NCI-H2227 (cell line): ENCODE measurements around the gene ERFL.
"Not testable (repeated sequence)": the region's sequence is repeated elsewhere in the genome, so short reads cannot be mapped to it uniquely, and the experiment has no call there.

Experiments
- DNase-seq: peaks from one replicate; lab custom pipeline; 2025; ENCODE audit not compliant: unreplicated experiment; lab: John Stamatoyannopoulos, UW

Gene ERFL

DNA sequence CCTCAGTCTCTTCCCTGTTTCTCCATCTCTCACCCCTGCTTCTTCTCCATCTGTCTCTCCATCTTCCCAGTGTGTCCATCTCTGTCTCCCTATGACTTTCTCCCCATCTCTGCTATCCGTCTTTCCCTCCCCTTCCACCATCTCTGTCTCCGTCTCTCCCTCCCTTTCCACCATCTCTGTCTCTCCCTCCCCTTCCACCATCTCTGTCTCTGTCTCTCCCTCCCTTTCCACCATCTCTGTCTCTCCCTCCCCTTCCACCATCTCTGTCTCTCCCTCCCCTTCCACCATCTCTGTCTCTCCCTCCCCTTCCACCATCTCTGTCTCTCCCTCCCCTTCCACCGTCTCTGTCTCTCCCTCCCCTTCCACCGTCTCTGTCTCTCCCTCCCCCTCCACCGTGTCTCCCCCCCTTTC, 13.8 kb downstream of the ERFL start:
- DNase-seq: not testable (repeated sequence)

DNA sequence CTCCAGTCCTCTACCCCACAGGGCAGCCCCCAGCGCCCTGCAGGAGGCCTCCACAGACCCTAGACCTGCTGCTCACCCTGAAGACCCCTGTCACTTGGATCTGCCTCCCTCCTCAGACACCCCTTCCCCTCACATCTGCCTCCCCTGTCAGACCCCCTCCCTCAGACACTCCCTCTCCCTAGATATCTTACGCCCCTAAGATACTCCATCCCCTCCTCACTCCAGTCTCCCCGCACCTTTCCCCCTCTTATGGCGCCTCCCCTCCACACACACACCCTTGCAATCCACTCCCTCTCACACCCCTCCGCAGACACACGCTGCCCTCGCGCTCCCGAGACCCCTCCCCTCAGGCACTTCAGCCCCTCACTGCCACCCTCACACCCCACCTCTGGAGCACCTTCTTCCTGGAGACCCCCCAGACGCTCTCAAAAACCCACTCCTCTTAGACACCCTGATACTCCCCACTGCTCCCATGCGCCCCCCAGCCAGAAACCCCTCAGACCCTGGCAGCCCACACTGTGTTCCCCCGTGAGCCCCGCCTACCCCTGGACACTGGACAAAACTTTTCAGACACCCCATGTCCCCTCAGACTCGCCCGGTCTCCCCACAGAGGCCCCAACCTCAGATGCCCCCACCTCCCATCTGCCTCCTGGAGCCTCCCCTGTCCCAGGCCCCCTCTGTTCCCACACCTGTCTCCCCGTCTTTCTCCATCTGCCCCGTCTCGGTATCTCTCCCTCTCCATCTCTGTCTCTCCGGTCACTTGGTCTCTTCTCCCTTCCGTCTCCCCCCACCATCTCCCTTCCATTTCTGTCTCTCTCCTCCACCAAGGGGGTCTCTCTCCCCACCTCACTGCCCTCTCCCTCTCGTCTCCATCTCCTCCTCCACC, 14.5 kb downstream of the ERFL start:
- DNase-seq: no peak

DNA sequence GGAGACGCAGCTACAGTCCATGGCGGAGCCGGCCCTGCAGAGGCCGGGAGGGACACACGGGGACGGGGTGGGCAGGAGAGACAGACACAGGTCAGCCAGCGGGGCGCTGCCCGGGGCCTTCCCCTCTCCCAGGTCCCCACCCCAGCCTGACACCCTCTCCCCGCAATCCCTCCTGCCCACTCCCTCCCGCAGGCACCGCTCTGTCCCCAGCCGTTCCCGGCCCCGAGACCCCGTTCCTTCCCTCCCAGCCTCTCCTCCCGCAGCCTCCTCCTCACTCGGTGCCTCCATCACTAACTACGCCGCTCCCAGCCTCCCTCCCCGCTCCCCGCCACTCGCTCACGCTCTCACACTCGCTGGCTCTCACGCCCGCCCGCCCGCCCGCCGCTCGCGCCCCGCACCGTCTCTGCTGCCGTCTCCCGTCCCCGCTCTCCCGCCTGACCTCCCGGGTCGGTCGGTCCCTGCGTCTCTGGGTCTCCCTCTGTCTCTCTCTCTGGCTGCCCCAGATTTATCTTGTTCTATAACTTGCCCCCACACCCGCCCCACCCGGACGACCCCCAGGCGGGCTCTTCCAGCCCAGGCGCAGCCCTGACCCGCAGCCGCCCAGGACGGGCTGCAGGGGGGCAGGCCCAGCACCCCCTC, 15.2 kb downstream of the ERFL start:
- DNase-seq: peak; percentile 44

DNA sequence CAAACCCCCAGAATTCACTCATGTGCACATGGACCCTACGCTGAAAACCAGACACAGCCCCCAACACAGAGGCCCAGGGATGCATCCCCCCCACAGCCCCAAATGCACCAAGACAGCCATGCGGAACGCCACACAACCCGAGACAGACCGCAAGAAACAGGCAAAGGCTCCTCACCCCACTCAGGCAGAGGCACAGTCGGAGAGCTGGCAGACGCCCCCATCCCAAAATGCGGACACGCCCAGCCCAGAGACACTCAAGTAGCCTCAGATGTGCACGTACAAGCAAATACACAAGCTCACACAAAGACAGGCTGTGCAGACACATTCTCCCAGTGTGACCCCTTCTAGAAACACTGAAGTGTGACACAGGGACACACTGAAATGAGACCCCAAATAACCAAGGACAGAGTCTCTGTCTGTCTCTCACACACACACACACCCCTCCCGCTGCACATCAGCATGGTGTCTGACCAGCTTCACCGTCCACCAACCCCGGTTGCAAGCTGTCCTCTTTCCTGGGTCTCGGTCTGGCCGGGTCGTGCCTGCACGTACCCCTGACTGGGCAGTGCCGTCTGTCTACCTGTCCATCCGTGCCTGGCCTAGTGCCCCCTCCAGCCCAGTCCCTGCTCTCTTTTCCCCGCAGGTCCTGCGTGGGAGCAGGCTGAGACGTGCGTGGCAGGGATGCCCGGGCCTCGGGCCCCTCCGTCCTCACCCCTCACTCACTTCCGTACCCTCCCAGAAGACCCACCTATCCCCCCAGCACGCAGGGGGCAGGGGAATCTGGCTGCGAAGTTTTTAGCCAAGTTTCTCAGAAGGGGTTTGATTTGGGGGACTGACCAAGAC, 16.1 kb downstream of the ERFL start:
- no peak for DNase-seq

DNA sequence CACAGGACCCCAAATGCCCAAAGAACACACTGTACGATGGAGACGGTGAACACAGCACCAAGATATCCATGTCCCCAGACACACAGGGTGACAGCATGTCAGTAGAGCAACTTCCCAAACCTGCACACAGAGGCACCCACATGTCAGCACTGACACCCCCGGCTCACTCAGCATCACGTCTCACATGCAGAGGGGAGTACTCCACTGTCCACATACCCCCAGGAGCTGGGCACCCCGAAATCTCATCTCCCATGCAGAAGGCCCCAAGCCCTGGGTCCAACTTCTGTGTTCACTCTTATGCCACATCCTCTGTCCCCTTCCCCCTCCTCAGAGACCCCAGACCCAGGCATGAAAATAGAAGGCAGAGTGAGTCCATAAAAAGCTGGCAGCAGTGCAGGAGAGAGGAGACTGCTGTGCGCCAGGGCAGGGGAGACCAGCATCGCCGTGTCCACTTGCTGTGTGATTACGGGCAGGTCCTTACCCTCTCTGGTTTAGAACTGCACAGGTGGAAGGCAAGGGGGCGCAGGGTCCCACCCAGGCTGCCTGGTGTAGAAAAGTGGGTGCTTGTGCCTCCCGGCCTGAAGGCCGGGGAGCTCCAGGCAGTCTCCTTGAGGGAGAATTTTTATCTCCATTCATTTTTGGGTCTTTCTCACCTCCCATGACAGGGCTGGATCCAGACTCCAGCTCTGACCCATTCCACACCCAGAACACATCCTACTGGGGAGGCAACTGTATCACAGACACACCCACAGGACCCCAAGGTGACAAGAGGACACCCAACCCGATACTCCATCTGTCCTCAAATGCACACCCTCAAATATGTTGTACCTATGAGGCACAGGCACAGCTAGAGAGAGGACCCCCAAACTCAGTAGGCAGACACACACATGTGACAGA, 17.0 kb downstream of the ERFL start:
- DNase-seq: no peak

DNA sequence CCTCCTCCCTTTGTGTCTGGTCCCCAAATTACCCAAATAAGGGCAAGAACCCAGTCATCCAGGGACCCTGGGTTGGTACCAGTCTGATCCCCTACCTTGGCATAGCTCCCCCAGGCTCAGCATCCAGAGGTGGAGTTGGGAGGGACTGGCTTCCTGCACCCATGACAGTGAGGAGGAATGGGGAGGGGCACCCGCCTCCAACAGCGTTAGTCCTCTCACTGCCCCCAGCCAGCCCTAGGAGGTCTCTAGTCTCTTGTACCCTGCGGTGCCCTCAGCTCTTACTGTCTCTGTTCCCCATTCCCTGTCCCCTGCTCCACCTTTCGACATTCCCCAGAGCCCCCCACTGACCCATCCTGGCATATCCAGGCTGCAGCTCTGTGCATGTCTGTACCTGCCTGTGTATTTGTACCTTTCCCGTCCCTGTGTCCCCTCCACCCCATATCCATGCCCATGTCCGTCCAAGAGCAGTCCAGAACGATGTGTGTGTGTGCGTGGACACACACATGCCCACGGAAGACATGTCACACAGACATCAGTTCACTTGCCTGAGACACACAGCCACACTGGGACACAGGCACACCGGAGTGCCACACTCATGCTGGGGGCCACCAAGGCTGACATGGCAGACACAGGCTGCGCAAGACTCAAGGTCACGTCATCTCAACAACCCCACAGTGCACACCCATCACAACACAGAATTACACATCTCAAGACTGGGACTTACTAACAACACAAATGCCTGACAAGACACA, 17.8 kb downstream of the ERFL start:
- no peak for DNase-seq

DNA sequence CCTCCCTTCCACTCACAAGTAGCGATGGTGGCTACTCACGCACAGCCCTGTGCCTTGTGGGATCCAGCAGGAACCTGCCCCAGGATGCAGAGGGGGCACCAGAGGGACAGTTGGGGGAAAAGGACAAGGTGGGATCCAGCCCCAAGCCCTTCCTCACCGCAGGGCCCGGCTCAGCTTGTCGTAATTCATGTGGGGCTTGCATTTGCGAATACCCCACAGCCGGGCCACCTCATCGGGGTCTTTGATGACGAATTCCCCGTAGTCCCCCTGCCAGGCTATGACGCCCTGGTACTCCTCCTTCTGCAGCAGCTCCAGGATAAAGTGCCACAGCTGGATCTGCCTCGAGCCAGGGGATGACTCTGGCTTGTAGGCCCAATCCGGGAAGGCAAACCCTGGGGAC, 18.5 kb downstream of the ERFL start:
- no peak for DNase-seq

DNA sequence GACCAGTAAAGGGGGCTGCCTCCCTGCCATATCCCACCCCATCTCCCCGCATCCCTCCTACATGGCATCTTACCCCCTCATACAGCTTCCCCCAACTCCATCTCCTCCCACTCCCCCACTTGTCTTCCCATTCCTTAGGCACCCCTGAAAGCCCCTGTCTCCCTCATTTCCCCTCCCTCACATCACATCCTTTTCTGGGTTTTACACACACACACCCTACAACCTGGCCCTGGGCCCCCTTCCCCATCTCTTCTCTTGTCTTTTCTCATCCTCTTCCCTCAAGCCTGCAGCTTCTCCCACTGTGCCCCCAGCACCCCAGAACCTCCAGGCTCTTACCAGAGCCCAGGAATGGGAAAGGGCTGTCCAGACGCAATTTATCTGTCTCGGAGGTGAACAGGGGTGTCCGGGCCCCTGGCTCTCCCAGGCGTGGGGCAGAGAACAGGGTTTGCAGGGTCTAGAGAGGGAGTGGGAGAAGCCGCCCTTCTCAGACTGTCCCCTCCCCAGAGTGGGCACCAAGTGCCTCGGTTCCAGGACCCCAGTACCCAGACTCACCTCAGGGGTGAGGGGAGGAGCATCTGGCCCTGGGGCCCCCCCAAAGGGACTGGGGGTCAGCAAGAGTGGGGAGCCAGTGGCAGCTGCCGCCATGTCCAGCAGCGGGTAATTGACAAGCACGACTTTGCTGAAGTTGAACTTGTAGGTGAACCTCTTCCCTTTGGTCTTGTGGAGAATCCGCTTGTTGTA, 19.4 kb downstream of the ERFL start:
- DNase-seq: no peak

DNA sequence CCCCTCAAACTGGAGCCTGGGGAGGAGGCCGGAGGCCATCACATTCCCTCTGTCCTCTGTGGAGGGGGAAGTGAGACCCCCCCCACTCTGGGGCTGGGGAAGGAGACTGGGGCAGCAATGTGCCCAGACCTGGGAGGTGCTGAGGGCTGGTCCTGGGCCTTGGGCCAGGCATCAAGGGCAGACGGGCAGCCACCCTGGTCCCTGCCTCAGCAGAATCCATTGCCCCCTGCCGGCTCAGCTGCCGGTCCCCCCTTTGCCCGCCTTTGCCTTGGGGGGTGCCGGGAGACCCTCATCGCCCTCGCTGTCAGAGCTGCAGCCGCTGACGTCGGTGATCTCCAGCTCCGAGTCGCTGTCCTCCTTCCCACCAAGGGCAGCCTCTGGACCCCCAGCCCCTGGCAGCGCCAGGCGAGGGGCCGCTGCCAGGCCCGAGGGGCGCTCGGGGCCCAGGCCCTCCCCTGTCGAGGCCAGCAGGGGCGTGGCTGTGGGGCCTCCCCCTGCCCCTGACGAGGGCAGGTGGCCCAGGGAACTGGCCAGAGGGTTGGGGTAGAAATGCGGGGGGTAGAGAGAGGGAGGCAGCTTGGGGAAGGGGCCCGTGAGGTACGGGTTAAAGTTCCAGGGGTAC, 20.1 kb downstream of the ERFL start:
- DNase-seq: no peak

DNA sequence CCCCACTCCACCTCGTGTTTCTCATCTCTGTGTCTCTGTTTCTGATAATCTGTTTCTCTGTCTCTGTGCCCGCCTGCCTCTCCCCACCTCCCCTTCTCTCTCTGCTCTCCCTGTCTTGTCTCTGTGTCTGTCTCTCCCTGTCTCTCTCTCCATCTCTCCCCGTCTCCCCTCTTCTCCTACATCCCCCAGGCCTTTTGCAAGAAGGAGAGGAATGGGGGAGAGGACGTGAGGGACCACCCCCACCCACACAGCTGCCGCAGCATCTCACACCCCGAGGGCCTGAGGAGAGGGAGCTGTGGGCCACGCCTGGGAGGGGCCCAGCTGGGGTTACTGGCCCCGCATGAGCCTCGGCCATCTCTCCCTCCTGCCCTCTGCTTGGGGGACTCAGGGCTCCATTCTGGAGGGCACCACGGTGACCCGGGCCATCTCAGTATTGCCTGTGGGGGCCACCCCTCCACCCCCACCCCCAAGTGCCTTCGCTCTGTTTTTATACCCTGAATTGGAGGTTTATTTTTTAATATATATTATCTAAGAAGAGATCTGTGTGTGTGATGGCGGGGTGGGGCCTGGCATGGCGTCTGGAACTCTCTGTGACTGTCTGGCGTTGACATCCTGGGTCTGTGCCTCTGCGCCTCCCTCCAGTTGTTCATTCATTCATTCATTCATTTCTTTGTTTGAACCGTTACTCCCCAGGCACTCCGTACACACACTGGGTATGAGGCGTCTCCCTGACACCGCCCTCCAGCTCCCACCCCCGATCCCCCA, 21.2 kb downstream of the ERFL start:
- DNase-seq: no peak

DNA sequence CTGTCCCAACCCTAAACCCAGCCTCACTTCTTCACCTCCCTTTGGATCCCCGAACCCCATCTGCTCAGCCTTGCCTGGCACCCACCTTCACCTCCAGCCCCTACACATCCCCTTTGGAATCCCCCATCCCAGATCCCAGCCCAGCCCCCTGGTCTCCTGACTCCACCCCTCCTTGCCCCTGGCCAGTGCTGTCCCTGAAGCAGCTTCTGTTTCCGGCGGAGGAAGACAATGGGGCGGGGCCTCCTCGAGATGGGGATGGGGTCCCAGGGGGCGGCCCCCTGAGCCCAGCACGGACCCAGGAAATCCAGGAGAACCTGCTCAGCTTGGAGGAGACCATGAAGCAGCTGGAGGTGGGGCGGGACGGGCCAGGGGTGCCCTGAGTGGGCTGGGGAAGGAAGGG, 22.0 kb downstream of the ERFL start:
- DNase-seq: no peak

DNA sequence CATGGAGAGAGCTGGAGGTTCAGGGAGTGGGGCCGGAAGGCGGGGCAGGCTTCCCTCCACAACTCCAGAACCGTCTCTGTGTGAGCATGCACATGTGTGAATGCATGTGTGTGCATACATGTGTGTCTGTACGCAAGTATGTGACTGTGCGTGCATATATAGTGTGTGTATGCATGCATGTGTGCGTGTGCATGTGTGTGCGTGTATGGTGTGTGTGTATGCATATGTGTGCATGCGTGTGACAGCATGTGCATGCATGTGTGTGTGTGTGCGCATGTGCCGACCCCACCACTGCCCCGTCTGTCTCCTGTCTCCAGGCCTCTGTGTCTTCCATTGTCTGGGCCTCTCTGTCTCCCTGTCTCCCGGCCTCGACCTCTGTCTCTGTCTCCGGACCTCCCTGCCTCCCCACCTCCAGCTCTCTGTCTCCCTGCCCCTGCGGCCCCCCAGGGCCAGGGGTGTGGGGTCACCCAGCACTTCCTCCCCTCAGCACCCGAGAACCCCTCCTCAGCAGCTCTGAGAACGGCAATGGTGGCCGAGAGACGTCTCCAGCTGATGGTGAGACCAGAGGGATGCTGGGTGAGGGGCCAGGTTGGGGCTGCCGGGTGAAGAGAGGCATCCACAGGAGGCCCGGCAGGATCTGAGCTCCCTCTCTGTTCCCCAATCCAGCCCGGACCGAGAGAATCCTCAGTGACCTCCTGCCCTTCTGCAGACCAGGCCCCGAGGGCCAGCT, 22.8 kb downstream of the ERFL start:
- DNase-seq: no peak

DNA sequence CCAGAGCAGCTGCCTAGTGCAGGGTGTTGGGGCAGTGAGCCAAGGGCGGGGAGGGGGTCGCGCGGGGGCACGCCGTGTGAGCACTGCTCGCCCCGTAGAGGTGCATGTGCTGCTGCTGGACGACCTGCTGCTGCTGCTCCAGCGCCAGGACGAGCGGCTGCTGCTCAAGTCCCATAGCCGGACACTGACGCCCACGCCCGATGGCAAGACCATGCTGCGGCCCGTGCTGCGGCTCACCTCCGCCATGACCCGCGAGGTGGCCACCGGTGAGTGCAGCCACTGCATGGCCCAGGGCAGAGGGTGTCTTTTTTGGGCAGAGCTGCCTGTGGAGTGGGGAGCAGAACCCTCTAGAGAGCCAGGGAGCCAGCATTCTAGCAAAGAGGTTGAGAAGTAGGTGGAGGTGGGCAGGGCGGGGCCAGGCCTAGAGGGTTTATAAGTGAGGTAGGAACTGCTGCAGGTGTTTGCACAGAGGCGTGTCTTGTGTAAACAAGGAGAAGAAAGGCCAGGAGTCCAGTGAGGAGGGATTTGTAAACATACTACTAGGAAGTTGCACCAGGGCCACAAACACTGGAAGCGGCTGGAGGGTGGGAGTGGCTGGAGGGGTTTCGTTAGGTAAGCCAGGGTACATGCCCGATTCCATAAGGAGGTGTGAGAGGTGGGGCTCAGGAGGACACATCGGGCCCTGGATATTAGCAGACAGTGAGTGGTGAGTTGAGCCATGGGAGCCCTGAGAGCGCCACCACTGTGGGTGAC, 24.0 kb downstream of the ERFL start:
- no peak for DNase-seq

DNA sequence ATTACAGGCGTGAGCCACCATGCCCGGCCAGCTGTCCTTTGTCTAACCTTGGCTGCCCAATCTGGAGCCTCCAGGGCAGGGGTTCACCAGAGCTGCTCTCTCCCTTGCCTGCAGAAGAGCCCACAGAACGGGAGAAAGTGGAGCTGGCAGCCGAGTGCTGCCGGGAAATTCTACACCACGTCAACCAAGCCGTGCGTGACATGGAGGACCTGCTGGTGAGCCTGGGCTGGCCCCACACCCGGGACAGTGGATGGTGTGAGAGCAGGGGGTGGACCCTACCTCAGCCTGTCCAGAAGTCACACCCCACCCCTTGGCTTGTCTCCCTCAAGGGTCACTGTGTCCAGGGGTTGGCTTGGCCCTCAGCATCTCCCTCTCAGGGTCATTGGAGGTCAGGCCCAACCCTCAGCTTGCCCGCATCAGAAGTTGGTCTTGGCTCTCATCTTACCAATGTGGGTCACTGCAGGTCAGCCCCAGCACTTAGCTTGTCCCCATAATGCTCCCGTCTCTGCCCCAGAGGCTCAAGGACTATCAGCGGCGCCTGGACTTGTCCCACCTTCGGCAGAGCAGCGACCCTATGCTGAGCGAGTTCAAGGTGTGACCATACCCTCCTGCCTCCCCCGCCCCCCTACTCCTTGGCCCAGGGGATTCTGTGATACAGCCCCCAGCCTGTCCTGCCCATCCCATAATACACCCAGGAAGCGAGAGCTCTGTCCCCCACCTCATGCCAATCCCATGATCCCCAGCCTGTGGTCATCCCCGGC, 24.9 kb downstream of the ERFL start:
- DNase-seq: no peak

DNA sequence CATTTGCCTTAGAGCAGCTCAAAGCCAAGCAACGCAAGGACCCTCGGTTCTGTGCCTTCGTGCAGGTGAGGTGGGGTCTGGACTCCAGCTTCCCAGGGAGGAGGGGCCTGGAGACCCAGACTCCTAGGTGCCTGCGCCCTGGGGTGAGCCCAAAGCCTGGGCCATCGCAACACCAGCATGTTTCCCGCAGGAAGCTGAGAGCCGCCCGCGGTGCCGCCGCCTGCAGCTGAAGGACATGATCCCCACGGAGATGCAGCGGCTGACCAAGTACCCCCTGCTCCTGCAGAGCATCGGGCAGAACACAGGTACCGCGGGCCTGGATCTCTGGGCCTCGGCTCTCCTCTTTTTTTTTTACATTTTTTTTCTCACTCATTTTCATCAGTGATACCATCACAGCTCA, 25.7 kb downstream of the ERFL start:
- no peak for DNase-seq
